NCI-H146 treated with DMSO at 0.1 percent for 48 hours (cell line): Measurements from ENCODE around the gene TMEM98.
"Not testable (repeated sequence)": the region's sequence is repeated elsewhere in the genome, so short reads cannot be mapped to it uniquely, and the experiment has no call there.

Experiments used
- DNase-seq: peaks from one replicate; lab custom pipeline; 2025; ENCODE audit not compliant: unreplicated experiment; lab: John Stamatoyannopoulos, UW

TMEM98 gene

GRCh38 chr17:32976605-32977004 lies 48.7 kb downstream of the TMEM98 start:
- no peak for DNase-seq

- no peak for DNase-seq
Observed at GRCh38 chr17:32980230-32980629, 52.3 kb downstream of the TMEM98 start.

- not testable (repeated sequence) for DNase-seq
Observed at GRCh38 chr17:32981611-32982010, 53.7 kb downstream of the TMEM98 start.

- DNase-seq = no peak
Observed at GRCh38 chr17:32985050-32985756, 57.2 kb downstream of the TMEM98 start.

GRCh38 chr17:32987453-32987805 lies 59.5 kb downstream of the TMEM98 start:
- DNase-seq = not testable (repeated sequence)

GRCh38 chr17:32987868-32988267 lies 59.9 kb downstream of the TMEM98 start:
- DNase-seq = not testable (repeated sequence)

- DNase-seq = no peak
Observed at GRCh38 chr17:32988481-32989101, 60.6 kb downstream of the TMEM98 start.

- no peak for DNase-seq
Observed at GRCh38 chr17:32992321-32993033, 64.5 kb downstream of the TMEM98 start.

GRCh38 chr17:32993977-32994376 lies 66.0 kb downstream of the TMEM98 start:
- no peak for DNase-seq
